CD4-positive, alpha-beta T cell (primary cell): ENCODE results near the gene ZSCAN2. TPM values are rescaled to one million over a fixed set of nuclear protein-coding genes. Genes with fewer than 3 reads are reported as not detected.

ENCODE experiments used
- ATAC-seq: fragments of 200-7000 bp; cut with Tn5 transposase; one replicate; pipeline ENCODE4 v1.10.0; 2022; ENCODE audit warnings: mild to moderate bottlenecking; ENCODE audit not compliant: poor library complexity
- CTCF ChIA-PET: fragments of 350-600 bp; sonication (Branson Sonifier 250); formaldehyde crosslinking; loops from one replicate; lab custom pipeline; 2021; ENCODE audit warnings: antibody characterized with exemption, inconsistent platforms; lab: Charles Lee
- POLR2A ChIA-PET: fragments of 350-600 bp; sonication (Branson Sonifier 250); formaldehyde crosslinking; loops from one replicate; lab custom pipeline; 2021; ENCODE audit warnings: antibody characterized with exemption, inconsistent platforms; lab: Charles Lee
- DNase-seq, 14 experiments: peaks; one replicate each; pipeline ENCODE4 v3.0.0-alpha.2; 2013 to 2020; ENCODE audit warnings: mixed read lengths in 2 of 14
- H3K27ac ChIP-seq, 2 donors: one replicate each; pipeline versions ENCODE4 v1.5.1 to v1.7.0; 2013; ENCODE audit warnings: low read length in 2 of 2, low read depth in 1 of 2, mild to moderate bottlenecking in 1 of 2
- H3K27me3 ChIP-seq, 2 experiments: 1 replicate in 1 of 2; 2 replicates in 1 of 2; pipeline versions ENCODE4 v1.6.1 to v1.7.0; 2013; ENCODE audit warnings: low read length in 2 of 2, control low read depth in 1 of 2, mild to moderate bottlenecking in 1 of 2, moderate library complexity in 1 of 2; ENCODE audit not compliant: insufficient read depth in 2 of 2, control insufficient read depth in 1 of 2
- H3K36me3 ChIP-seq: one replicate; pipeline ENCODE4 v1.6.1; 2013; ENCODE audit warnings: low read length, control low read depth; ENCODE audit not compliant: insufficient read depth
- H3K4me1 ChIP-seq: one replicate; pipeline ENCODE4 v1.6.1; 2013; ENCODE audit warnings: low read length, control low read depth; ENCODE audit not compliant: insufficient read depth
- H3K4me3 ChIP-seq: one replicate; pipeline ENCODE4 v1.5.1; 2013; ENCODE audit warnings: mild to moderate bottlenecking, low read length, moderate library complexity
- H3K9me3 ChIP-seq, 2 experiments: 1 replicate in 1 of 2; 2 replicates in 1 of 2; pipeline versions ENCODE4 v1.6.1 to v1.7.0; 2013; ENCODE audit warnings: low read length in 2 of 2, mild to moderate bottlenecking in 2 of 2, control low read depth in 1 of 2, moderate library complexity in 1 of 2; ENCODE audit not compliant: control insufficient read depth in 1 of 2, insufficient read depth in 1 of 2
- H3K27ac Mint-ChIP-seq: one replicate; pipeline ENCODE4 v1.8.0; 2020; ENCODE audit warnings: mixed read lengths
- H3K27me3 Mint-ChIP-seq: one replicate; pipeline ENCODE4 v1.8.0; 2021; ENCODE audit warnings: mixed read lengths
- H3K36me3 Mint-ChIP-seq: one replicate; pipeline ENCODE4 v1.8.0; 2021; ENCODE audit warnings: low read depth, mixed read lengths
- H3K4me1 Mint-ChIP-seq: one replicate; pipeline ENCODE4 v1.8.0; 2021; ENCODE audit warnings: low read depth, mixed read lengths
- H3K4me3 Mint-ChIP-seq: one replicate; pipeline ENCODE4 v1.8.0; 2020; ENCODE audit warnings: mild to moderate bottlenecking, mixed read lengths
- H3K9me3 Mint-ChIP-seq: one replicate; pipeline ENCODE4 v1.8.0; 2020; ENCODE audit warnings: mixed read lengths
- intact Hi-C, 2 experiments: fragments of 100-400 bp; cut with DNase I in 1 of 2; cut with micrococcal nuclease in 1 of 2; formaldehyde crosslinking; loops; one replicate each; pipeline versions ENCODE4 v1.15.1 to v1.9.0; 2023 to 2025; cut with DNase I, micrococcal nuclease
- total RNA-seq, 174 experiments: library from RNA in 2 of 174; stranded (reverse) in 2 of 174; gene quantifications; one replicate each; pipeline ENCODE4 v1.2.3 and lab custom pipeline; 2021 to 2026
- TF ChIP-seq, protein P1 (sequence below): fragments of 200-600 bp; IDR thresholded peaks from one replicate; pipeline ENCODE4 v1.8.0; 2022; ENCODE audit warnings: antibody characterized with exemption, mild to moderate bottlenecking

Gene ZSCAN2
- total RNA-seq, 2 experiments from 2014 or later, result 3.8 to 5.0 TPM

DNA sequence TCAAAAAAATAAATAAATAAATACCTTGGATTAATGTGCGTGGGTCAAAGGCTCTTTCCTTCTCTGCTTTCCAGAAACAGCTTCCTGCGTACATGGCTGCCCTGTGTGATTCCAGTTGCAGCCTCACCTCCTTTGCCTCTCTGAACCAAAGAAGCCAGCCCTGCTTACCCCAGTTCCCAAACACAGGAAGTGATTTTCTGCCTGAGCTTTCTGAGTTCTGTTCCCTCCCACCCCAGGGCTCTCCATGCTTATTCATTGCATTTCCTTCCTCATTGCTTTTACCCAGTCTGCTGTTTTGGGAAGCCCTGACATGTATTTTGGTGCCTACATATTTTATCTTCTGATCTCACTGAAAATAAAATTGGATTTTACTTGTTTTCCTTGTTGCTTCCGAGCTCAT lies 15.4 kb downstream of the ZSCAN2 start:
- Mint-ChIP-seq H3K9me3 (no peaks in the 10 kb centered on the region), H3K27ac (no peak overlapping the region), H3K4me1 (no peaks in the 10 kb centered on the region), H3K27me3 (no peaks in the 10 kb centered on the region), H3K36me3 (peaks cover 43% of the 10 kb centered on the region), H3K4me3 (no peak overlapping the region)
- Histone ChIP-seq H3K27me3 (no peaks in the 10 kb centered on the region), H3K36me3 (peaks cover 18% of the 10 kb centered on the region), H3K9me3 (peaks cover 8 to 9% of the 10 kb centered on the region in 2 experiments), H3K4me1 (no peaks in the 10 kb centered on the region), H3K27ac (no peak overlapping the region), H3K4me3 (no peak overlapping the region)
- TF ChIP-seq, protein P1, sequence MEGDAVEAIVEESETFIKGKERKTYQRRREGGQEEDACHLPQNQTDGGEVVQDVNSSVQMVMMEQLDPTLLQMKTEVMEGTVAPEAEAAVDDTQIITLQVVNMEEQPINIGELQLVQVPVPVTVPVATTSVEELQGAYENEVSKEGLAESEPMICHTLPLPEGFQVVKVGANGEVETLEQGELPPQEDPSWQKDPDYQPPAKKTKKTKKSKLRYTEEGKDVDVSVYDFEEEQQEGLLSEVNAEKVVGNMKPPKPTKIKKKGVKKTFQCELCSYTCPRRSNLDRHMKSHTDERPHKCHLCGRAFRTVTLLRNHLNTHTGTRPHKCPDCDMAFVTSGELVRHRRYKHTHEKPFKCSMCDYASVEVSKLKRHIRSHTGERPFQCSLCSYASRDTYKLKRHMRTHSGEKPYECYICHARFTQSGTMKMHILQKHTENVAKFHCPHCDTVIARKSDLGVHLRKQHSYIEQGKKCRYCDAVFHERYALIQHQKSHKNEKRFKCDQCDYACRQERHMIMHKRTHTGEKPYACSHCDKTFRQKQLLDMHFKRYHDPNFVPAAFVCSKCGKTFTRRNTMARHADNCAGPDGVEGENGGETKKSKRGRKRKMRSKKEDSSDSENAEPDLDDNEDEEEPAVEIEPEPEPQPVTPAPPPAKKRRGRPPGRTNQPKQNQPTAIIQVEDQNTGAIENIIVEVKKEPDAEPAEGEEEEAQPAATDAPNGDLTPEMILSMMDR, result no peak
- intact Hi-C loops, result no loop called here
- POLR2A ChIA-PET, result interaction anchor here (1.3 kb wide), 2 partner anchors 9 to 15 kb away, joined by 3 to 5 read pairs; no protein-coding TSS in a partner anchor
- CTCF ChIA-PET, result no interaction called here
- no peak for ATAC-seq
- DNase-seq, result peak in 1 of 14 experiments; percentile 13

DNA sequence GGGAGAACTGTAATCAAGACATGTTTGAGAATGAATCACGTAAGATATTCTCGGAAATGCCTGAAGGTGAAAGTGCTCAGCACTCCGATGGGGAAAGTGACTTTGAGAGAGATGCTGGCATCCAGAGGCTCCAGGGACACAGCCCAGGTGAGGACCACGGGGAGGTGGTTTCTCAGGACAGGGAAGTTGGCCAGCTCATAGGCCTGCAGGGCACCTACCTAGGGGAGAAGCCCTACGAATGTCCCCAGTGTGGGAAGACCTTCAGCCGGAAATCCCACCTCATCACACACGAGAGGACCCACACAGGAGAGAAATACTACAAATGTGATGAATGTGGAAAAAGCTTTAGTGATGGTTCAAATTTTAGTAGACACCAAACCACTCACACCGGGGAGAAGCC lies 19.8 kb downstream of the ZSCAN2 start:
- no peak overlapping the region for H3K4me3 Mint-ChIP-seq

DNA sequence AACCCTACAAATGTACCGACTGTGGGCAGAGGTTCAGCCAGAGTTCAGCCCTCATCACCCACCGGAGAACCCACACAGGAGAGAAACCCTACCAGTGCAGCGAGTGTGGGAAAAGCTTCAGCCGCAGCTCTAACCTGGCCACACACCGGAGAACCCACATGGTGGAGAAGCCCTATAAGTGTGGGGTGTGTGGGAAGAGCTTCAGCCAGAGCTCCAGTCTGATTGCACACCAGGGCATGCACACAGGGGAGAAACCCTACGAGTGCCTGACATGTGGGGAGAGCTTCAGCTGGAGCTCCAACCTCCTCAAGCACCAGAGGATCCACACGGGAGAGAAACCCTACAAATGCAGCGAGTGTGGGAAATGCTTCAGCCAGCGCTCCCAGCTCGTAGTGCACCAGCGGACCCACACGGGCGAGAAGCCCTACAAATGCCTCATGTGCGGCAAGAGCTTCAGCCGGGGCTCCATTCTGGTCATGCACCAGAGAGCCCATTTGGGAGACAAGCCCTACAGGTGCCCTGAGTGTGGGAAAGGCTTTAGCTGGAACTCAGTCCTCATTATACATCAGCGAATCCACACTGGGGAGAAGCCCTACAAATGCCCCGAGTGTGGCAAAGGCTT lies 20.7 kb downstream of the ZSCAN2 start:
- intact Hi-C loops, result no loop called here
- no peaks in the 10 kb centered on the region for H3K9me3 Mint-ChIP-seq
- DNase-seq (no peak), ATAC-seq (no peak)
- TF ChIP-seq, protein P1, result no peak
- no peak overlapping the region for H3K4me3 ChIP-seq
- no peak overlapping the region for H3K27ac Mint-ChIP-seq
- H3K36me3 ChIP-seq, result peaks cover 27% of the 10 kb centered on the region
- ChIA-PET CTCF (interaction anchor here (1.0 kb wide), 1 partner anchor 10 kb away, joined by 3 read pairs; no protein-coding TSS in a partner anchor), POLR2A (interaction anchor here (0.5 to 1.8 kb wide), 3 partner anchors 10 to 828 kb away, joined by 3 to 10 read pairs (median 4); no protein-coding TSS in a partner anchor)
- H3K9me3 ChIP-seq, result peaks cover 16 to 22% of the 10 kb centered on the region in 2 experiments
- no peaks in the 10 kb centered on the region for H3K27me3 ChIP-seq
- H3K27me3 Mint-ChIP-seq, result no peaks in the 10 kb centered on the region
- no peaks in the 10 kb centered on the region for H3K4me1 ChIP-seq
- H3K4me1 Mint-ChIP-seq, result no peaks in the 10 kb centered on the region
- H3K27ac ChIP-seq, result no peak overlapping the region
- peaks cover 70% of the 10 kb centered on the region for H3K36me3 Mint-ChIP-seq
- H3K4me3 Mint-ChIP-seq, result no peak overlapping the region

More for the DNA sequence above, 19.8 kb downstream of the ZSCAN2 start:
- Histone ChIP-seq H3K4me1 (no peaks in the 10 kb centered on the region), H3K27ac (no peak overlapping the region), H3K36me3 (peaks cover 31% of the 10 kb centered on the region), H3K27me3 (no peaks in the 10 kb centered on the region), H3K4me3 (no peak overlapping the region), H3K9me3 (peaks cover 16 to 22% of the 10 kb centered on the region in 2 experiments)
- Mint-ChIP-seq H3K4me1 (no peaks in the 10 kb centered on the region), H3K9me3 (no peaks in the 10 kb centered on the region), H3K36me3 (peaks cover 66% of the 10 kb centered on the region), H3K27ac (no peak overlapping the region), H3K27me3 (no peaks in the 10 kb centered on the region)
- TF ChIP-seq, protein P1, result no peak
- ChIA-PET CTCF (no interaction called here), POLR2A (interaction anchor here (1.8 kb wide), 1 partner anchor 11 kb away, joined by 10 read pairs; no protein-coding TSS in a partner anchor)
- intact Hi-C loops, result no loop called here
- ATAC-seq, result no peak
- no peak for DNase-seq
